NCI-H1092 (cell line): ENCODE data around the gene RAD51B.
"Not testable (repeated sequence)": the region's sequence is repeated elsewhere in the genome, so short reads cannot be mapped to it uniquely, and the experiment has no call there.

Experiments
- DNase-seq: peaks from one replicate; lab custom pipeline; 2025; lab: John Stamatoyannopoulos, UW

The RAD51B gene

DNA sequence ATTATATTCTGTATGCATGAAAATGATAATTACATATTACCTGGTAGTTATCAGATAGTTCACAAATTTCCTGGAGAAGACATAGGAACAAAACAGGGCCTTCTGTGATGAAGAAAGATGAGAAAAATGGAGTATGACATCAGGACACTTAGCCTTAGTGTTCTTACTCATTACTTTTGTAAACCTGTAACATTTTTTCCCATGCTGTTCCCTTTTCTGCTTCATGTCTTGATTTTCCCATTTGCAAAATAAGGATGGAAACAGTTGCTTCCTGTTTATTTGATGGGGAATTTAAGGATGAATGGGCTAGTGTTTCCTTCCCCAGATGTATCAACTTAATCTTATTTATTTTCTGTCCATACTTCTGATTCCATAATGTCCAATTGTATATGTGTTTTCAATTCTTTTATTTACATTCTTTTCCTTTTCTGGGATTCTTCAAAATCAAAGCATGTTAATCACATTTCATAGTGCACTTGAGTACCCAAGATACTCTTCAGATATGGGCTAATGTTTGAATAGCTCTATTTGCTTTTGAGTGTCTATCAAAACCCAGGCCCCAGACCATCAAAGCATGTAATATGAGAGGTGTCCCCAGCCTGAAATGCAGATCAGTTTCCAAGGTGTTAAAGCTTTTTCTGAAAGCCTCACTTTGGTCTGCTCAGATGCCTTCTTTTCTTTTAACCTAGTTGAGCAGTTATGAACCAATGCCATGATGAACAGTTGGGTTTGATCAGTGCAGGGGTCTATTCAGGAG, 260.5 kb downstream of the RAD51B start:
- peak; percentile 77 for DNase-seq

DNA sequence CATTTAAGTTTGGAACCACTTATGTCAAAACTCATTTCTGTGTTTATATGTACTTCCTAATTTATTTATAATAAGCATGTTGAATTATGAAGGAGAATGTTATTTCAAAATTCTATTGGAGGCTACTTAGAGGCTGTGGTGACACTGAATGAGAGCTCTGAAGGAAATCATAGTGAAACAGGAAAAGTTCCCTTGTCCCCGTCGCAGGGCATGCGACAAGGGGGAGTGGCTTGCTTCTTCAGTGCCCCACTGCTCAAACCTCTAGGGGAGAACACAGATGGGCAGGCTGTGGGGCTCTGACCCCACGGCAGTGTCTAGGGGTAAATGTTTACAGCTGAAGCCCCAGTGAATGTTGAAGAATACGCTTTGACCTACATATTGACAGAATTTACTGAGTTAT, 261.9 kb downstream of the RAD51B start:
- DNase-seq, result no peak

DNA sequence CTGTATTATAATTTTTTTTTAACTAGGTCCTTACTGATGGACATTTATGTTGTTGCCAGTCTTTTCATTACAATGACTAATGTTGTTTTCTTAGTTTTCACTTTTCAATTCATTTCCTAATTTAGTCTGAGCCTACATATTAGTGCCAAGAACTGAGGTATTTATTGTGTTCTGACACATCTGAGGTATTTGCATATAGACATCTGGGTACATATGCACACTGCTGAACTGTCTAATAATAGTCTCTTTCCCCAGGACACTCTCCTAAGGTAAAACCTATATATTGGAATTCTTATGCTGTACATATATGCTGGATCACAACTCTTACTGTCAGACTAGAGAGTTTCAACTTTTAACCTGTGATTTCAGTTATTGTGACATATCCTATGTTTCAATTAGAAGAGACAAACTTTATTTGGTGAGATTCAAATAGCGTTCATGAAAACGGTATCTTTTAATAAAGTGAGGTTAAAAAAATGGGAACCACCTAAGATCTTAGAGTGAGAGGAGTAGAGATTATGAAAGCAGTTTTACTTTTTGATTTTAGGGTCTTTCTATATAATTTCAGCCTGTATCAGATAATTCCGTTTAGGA, 263.2 kb downstream of the RAD51B start:
- no peak for DNase-seq

DNA sequence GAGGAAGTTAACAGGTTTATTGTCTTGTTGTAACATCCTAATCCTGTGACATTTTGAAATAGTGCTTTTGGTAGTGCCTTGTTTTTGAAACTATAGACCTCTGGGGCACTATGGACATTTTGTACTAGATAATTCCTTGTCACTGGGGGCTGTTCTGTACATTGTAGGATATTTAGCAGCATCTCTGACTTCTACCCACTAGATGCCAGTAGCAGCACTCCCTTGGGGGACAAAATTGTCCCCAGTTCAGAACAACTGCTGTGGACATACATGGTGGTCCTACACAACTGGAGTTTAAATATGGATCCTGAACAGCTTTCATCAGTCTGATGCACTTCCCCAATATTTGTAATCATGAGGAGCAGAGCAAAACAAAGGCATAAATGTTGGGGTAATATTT, 264.7 kb downstream of the RAD51B start:
- peak; percentile 46 for DNase-seq

DNA sequence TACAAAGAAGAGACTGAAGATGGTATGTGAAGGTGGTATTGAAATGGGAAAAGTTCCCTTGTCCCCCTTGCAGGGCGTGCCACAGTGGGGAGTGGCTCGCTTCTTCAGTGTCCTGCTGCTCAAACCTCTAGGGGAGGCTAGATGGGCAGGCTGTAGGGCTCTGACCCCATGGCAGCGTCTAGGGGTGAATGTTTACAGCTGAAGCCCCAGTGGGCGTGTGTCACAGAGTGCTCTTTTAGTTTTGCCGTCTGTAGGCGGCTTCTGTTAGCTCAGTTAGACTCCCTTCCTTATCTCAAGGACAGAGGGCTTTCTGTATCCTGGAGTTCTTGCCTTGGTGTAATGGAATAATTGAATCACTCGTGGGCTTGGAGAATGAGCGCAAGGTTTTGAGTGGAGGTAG, 266.2 kb downstream of the RAD51B start:
- no peak for DNase-seq

DNA sequence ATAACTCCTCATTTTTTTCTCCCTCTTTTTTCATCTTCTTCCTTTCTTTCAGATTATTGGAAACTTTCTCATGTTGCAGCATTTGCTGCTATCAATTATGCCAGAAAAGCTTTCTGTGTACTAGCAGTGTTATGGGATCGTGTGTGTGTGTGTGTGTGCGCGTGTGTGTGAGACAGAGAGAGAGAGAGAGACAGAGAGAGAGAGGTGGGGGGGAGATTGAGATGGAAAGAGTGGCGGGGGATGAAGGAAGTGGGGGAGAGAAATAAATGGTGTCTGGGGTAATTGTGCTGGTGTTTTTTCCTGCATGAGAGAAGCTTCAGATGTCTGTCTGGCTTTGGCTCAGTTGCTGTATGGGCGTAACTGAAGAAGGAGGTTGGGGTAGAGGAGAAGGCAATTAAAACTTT, 268.9 kb downstream of the RAD51B start:
- DNase-seq, result peak; percentile 73

DNA sequence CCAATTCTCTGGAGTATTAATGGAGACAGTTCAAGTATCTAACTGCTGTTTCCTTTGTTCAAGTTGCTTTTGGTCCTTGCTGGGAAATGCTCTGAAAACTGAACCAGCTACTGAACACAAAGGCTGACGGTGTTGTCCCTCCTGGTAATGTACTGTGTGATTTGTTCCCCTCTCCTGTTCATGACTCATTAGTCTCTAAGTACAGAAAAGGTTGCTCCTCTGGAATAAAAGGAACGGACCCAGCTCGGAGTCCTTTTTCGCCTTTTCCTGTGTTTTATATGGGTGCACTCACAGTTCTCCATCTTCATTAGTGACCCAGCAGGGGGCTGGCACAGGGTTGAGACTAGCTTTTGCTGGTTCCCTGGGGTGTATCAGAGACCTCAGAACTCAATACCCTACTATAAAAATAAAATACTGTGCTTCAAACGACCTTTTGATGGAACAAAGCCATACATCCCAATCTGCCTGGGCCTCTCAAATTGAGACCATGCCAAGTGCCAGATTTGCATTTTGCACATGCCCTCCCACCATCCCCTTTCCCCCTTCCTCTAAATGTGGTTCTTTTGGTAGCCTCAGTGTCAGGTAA, 269.7 kb downstream of the RAD51B start:
- peak; percentile 99 for DNase-seq

DNA sequence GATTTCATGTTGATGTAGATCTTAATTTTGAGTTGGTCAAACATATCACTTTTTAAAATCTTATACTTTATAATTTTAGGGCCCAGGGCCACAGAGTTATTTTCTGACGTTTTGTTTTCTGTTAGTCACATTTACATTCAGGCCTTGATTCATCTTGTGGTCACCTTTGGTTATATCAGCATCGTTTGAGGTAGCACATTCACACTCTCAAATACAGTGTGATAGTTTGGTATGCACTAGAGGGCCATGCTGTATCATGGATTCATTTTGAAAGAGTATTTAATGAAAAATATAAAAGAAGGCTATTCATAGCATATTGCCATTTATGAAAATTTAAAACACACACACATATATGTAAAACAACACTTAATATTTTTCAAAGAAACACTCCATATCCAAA, 274.6 kb downstream of the RAD51B start:
- DNase-seq, result no peak

DNA sequence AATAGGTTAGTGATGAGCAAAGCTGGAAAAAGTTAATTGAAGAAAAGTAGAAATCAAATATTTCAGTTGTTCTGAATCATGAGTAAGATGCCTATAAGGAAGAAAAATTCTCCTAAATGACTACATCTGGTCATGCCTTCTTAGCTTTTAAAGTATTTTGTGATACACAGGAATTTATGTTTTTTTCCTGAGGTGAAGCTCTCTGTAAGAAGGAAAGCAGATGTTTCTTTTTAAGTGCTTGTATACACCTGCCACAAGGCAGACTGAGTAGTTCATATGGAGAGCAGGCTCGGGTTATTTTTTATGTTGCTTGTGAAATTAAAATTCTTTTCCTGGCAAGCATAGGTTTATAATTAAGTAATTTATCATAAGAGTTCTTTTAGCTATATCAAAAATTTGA, 275.2 kb downstream of the RAD51B start:
- no peak for DNase-seq

DNA sequence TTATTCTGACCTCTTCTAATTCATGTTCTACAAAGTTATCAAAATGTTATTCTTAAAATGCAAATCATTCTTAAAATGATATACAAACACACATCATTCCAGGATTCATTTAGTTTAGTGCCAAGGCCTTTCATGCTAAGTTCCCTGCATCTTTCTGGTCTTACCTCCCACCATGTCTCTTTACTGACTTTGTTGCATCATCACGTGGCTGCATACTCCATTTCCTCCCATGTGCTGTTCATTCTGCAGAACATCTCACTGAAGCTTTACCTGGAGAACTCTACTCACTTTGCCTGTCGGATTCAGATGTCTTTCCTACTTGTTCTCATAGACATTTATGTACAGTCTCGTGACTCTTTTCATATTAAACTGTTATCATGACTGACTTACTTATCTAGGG, 278.1 kb downstream of the RAD51B start:
- DNase-seq, result no peak

DNA sequence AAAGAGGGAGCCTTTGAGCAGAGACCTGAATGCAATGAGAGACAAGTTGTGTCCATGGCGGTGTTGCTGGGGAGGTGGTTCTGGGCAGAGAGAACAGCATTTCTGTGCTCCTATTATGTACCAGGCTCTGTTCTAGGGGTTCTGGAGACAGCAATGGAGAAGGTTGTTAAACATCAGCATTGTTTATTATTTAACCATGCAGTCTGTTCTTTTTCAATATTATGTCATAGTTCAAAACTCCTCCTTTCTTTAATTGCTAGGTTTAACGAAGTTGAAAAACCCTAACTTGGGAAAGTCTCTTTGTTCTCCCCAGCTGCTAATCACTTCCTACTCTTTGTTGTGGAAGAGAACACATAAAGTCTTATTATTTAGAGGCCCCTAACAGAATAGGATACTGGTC, 279.3 kb downstream of the RAD51B start:
- no peak for DNase-seq

DNA sequence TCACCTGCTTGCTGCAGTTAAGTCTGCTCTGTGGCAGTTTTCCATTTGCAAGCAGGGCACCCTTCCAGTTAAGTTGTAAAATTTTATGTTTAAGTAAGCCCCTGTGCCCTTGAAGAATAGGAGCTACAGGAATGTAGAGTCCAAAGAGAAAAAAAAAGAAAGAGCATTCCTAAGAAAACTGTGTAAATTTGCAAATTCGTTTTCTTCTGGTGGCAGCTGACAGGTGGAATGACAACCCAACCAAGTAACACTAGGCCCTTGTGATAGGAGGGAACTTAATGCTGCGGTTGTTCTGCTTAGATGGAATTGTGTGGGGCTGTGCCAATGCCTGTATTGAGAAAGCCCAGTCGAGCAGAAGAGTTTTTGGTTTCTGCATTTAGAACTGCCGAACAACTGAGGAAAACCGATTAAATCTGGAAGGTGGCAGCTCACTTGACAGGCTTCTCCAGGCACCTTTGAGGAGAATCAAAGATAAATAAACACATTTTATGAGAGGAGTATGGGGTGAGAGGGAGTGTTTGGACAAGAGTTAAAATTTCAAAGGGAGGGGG, 280.0 kb downstream of the RAD51B start:
- no peak for DNase-seq

DNA sequence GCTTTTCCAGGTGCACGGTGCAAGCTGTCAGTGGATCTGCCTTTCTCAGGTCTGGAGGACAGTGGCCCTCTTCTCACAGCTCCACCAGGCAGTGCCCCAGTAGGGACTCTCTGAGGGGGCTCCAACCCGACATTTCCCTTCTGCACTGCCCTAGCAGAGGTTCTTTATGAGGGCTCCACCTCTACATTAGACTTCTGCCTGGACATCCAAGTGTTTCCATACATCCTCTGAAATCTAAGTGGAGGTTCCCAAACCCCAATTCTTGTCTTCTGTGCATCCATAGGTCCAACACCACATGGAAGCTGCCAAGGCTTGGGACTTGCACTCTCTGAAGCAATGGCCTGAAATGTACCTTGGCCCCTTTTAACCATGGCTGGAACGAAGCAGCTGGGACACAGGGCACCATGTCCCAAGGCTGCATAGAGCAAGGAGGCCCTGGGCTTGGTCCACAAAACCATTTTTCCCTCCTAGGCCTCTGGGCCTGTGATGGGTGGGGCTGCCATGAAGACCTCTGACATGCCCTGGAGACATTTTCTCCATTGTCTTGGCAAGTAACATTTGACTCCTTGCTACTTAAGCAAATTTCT, 282.2 kb downstream of the RAD51B start:
- DNase-seq, result not testable (repeated sequence)

DNA sequence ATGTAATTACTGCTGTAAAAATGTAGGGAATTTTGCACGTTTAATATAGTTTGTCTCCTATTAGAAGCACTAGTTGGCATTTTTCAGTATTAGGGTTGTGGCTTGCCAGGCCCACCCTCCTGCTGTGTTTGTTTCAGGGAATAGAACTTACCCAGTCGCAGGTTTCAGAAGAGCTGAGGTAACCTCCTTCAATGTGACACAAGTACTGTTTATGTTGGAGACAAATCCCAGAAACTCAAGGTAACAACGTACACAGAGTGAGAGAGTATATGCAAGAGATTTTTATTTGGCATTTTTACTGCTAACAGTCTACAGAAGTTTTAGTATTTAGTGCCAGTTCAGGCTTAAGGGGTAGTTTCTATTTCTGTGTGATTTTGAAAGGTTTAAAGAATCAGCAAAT, 284.3 kb downstream of the RAD51B start:
- no peak for DNase-seq

DNA sequence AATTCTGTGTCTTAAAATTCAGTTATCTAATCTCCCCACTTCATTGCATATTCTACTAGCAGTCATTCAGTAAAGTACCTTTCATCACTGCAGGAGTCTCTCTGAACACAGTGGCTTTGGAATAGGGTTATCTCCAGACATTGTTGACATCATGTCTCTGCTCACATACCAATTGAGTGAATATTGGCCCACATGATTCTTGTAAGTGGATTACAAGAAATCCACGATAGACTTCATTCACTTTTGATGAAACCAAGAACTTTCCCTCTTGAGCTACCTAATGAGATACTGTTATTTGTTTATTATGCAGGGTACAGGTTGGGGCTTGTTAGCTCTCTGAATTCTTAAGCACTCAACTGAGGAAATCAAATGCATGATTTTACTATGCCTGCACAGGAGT, 284.9 kb downstream of the RAD51B start:
- DNase-seq, result no peak

DNA sequence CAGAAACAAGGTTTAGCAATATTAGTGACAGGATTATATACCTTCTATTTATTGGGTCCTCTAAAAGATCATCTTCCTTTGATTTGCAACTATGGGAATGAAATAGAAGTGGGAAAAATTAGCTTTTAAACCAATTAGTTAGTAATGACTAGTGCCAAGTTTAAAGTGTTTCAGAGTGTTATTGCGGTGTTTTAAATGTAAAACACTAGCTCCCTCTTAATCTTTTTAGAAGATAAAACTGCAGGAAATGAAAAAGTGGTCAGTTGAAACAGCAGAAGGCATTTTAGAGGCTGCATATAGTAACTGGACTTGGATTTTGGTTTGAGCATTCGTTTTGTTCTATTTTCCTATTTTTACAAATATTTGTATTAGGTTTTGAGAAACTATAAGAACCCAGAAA, 286.2 kb downstream of the RAD51B start:
- DNase-seq, result no peak

DNA sequence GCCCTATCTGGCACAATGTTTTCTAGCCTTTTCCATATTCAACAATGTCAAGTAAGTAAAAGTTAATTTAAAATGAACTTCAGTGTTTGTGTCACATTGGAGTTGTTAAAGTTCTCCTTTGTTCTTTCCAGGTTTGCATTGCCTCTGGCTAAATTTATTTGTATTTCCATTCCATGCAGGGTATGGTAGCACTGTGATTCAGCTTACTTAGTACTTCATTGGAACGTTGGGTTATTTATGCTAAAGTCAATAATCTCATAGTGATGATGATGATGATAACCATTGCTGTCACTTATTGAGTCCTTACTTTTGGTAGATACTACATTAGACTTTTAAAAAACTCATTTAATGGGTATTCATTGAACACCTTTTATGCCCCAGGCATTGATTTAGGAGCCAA, 286.9 kb downstream of the RAD51B start:
- no peak for DNase-seq

DNA sequence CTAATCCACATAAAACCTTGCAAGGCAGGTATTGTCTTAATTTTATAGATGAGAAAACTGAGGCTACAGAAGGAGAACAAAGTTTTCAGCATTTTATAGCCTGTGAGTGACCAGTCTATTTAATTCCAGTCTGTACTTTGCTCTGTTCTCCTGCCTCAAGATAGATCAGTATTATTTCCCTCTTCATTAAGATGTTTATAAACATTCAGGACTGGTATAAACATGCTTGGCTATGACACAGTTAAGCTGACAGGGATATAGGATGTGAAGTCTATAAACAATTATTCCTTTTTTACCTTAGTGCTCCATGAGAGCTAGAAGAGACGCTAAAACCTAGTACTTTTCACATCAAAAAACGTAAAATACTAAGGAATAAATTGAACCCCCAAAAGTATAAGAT, 287.3 kb downstream of the RAD51B start:
- DNase-seq, result no peak

DNA sequence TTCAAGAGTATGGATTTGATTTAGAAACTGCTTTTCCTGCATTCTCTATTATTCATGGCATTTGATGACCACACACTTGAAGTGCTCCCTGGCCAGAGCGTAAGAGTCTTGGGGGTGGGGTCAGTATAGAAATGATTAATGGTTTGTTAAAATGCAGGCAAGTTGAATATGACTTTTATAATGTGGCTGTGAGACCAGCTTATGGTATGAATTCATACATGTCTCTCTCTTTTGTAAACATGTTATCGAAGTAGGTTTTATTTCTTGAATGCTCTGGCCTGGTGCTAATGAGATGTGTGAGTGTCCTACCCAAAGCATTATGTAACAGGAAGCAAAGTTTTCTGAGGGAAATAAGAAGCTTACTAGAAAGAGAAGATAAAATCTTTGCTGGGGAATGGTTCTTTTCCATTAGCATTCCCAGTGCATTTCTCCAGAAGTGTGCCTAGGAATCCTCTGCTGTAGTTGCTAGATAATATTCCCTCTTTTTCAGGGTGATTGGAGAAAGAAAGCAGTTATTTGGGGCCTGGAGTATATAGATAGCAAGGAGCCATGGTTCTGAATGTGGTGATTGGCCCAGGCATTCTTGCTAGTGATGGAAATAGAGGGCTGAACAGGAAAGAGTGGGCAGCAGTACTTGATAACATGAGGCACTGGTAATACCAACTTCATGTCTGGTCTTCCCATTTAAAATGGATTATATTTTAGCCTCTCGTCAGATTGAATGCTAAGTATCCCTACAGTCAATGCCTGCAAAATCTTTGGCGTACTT, 289.7 kb downstream of the RAD51B start:
- no peak for DNase-seq

DNA sequence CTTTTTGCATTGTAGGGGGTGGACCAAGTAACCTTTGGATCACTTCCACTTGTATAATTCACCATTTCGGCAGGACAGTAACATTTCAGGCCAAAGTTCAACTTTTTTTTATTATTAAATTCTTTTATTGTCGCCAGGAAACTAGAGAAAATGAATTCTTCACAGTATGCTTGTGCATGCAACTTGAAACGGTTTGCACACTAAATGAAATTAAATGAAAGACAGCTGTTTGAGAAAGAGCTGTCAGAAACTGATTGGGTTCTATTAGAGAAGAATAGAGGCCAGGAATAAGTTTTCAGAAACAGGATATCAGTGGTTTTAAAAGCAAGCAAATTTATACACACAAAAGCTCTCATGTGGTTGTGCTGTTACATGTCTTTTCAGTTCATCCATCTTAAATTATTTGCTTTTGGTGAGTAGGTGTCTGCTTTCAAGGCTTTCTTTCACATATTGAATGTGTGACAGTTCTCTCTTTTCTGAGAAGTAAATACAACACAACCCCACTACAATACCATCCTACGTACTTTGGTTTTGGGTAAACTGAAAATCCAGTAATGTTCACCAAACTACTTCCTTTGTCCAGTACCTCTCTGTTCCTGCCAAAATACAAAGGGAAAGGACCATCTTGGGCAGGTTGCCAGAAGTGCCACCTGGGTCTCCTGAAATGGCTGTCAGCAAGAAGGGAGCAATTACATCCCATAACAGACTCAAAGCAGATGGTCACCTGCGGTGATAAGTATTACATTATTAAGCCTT, 291.7 kb downstream of the RAD51B start:
- peak; percentile 82 for DNase-seq

DNA sequence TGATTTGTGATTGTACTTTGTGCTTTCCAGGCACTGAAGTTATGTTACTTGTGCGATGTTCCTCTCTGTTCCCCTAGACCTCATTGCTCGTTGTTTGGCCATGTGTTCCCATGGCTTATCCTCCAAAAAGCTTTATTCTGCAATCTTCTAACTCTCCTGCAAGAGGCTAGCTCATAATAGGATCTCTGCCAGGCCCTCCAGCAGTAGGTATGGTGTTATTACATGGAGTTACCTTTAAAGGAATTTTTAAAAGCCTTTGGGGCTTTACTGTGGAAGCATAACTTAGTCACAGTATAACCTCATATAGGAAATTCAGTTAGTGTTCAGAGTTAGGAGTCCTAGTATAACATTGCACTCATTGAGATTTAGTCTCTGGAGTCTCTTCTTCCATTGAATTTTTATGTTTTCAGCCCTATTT, 292.3 kb downstream of the RAD51B start:
- no peak for DNase-seq
